Neuronal stem cell (in vitro differentiated cells): ENCODE data around the gene DNAAF8. TPM values are rescaled to one million over a fixed set of nuclear protein-coding genes. Genes with fewer than 3 reads are reported as not detected.

Source experiments
- DNase-seq: peaks from one replicate; pipeline ENCODE4 v3.0.0-alpha.2; 2013; ENCODE audit warnings: low spot score
- H2AFZ ChIP-seq: one replicate; pipeline ENCODE4 v1.6.1; 2013; ENCODE audit warnings: mild to moderate bottlenecking, low read length, inconsistent platforms
- H2AK5ac ChIP-seq: 2 replicates; pipeline ENCODE4 v1.6.1; 2013; ENCODE audit warnings: low read depth, mild to moderate bottlenecking, inconsistent platforms, low read length, moderate library complexity, mixed read lengths
- H2BK120ac ChIP-seq: 2 replicates; pipeline ENCODE4 v1.6.1; 2013; ENCODE audit warnings: low read depth, mild to moderate bottlenecking, inconsistent platforms, low read length, moderate library complexity, mixed read lengths
- H2BK12ac ChIP-seq: one replicate; pipeline ENCODE4 v1.6.1; 2013; ENCODE audit warnings: low read length, inconsistent platforms
- H2BK15ac ChIP-seq: 2 replicates; pipeline ENCODE4 v1.6.1; 2013; ENCODE audit warnings: mild to moderate bottlenecking, low read length, inconsistent platforms, mixed read lengths
- H2BK5ac ChIP-seq: one replicate; pipeline ENCODE4 v1.6.1; 2013; ENCODE audit warnings: inconsistent platforms, mild to moderate bottlenecking, low read length, moderate library complexity
- H3K14ac ChIP-seq: one replicate; pipeline ENCODE4 v1.6.1; 2013; ENCODE audit warnings: low read length, inconsistent platforms
- H3K18ac ChIP-seq: 2 replicates; pipeline ENCODE4 v1.6.1; 2013; ENCODE audit warnings: low read length, inconsistent platforms
- H3K23ac ChIP-seq: 2 replicates; pipeline ENCODE4 v1.6.1; 2013; ENCODE audit warnings: low read depth, mild to moderate bottlenecking, mixed read lengths, low read length, inconsistent platforms; ENCODE audit not compliant: poor library complexity
- H3K27ac ChIP-seq: replicated peaks from 3 replicates; pipeline ENCODE4 v1.5.1; 2013; ENCODE audit warnings: low read length, inconsistent platforms
- H3K27me3 ChIP-seq, 3 experiments: 2 replicates each; pipeline ENCODE4 v1.6.1; 2013; ENCODE audit warnings: low read length in 3 of 3, mild to moderate bottlenecking in 2 of 3, inconsistent platforms in 1 of 3, low read depth in 1 of 3, mixed read lengths in 1 of 3, moderate library complexity in 1 of 3; ENCODE audit not compliant: control insufficient read depth in 3 of 3, insufficient read depth in 3 of 3
- H3K36me3 ChIP-seq, 2 donors: replicated peaks in 1 of 2; 2 replicates each; pipeline ENCODE4 v1.6.1; 2013; ENCODE audit warnings: low read length in 2 of 2; ENCODE audit not compliant: control insufficient read depth in 2 of 2, insufficient read depth in 2 of 2
- H3K4ac ChIP-seq: 2 replicates; pipeline ENCODE4 v1.6.1; 2013; ENCODE audit warnings: inconsistent platforms, mild to moderate bottlenecking, low read length, moderate library complexity
- H3K4me1 ChIP-seq, 2 donors: 1 replicate in 1 of 2; 2 replicates in 1 of 2; pipeline ENCODE4 v1.6.1; 2013; ENCODE audit warnings: low read length in 2 of 2, low read depth in 1 of 2; ENCODE audit not compliant: control insufficient read depth in 2 of 2, insufficient read depth in 1 of 2
- H3K4me2 ChIP-seq: one replicate; pipeline ENCODE4 v1.6.1; 2013; ENCODE audit warnings: mild to moderate bottlenecking, low read length, inconsistent platforms; ENCODE audit not compliant: insufficient read depth, poor library complexity, severe bottlenecking
- H3K4me3 ChIP-seq, 2 donors: 2 replicates each; pipeline ENCODE4 v1.5.1; 2013; ENCODE audit warnings: low read length in 2 of 2, mild to moderate bottlenecking in 2 of 2, inconsistent platforms in 1 of 2, moderate library complexity in 1 of 2
- H3K79me1 ChIP-seq: one replicate; pipeline ENCODE4 v1.6.1; 2013; ENCODE audit warnings: low read depth, mild to moderate bottlenecking, inconsistent platforms, low read length, moderate library complexity
- H3K9ac ChIP-seq: one replicate; pipeline ENCODE4 v1.6.1; 2013; ENCODE audit warnings: mild to moderate bottlenecking, low read depth, low read length, inconsistent platforms; ENCODE audit not compliant: poor library complexity
- H3K9me3 ChIP-seq, 2 donors: replicated peaks in 1 of 2; 2 replicates each; pipeline versions ENCODE3 to v1.6.1; 2013; ENCODE audit warnings: low read length in 2 of 2, mild to moderate bottlenecking in 2 of 2, inconsistent platforms in 1 of 2, low read depth in 1 of 2, mixed read lengths in 1 of 2, moderate library complexity in 1 of 2; ENCODE audit not compliant: control insufficient read depth in 2 of 2, insufficient read depth in 1 of 2
- H4K8ac ChIP-seq: one replicate; pipeline ENCODE4 v1.6.1; 2013; ENCODE audit warnings: low read depth, mild to moderate bottlenecking, inconsistent platforms, low read length, moderate library complexity
- H4K91ac ChIP-seq: one replicate; pipeline ENCODE4 v1.6.1; 2013; ENCODE audit warnings: low read length, low read depth, mild to moderate bottlenecking, inconsistent platforms; ENCODE audit not compliant: poor library complexity
- WGBS, 2 donors: extraction: QIAGEN DNeasy Blood & Tissue Kit; methylation state at CpG; one replicate each; pipeline ENCODE4 v1.1.7; 2013; ENCODE audit warnings: missing lambda C conversion rate in 2 of 2, mixed read lengths in 1 of 2; ENCODE audit not compliant: insufficient read length in 2 of 2, insufficient replicate concordance in 1 of 2; ENCODE audit errors: extremely low coverage in 2 of 2; 5-methylcytosine and 5-hydroxymethylcytosine counted together
- small RNA-seq: library from polyadenylated mRNA; stranded (forward); fragments of <200 nt; extraction: miRNeasy Mini kit (QIAGEN cat#:217004); gene quantifications from one replicate; pipeline ENCODE3, GENCODE V24; 2013; ENCODE audit not compliant: insufficient read depth

DNAAF8 gene

GRCh38 chr16:4796982-4797804, 62.9 kb downstream of the DNAAF8 start:
- H4K91ac ChIP-seq = no peak overlapping the region

GRCh38 chr16:4797805-4798252, 63.5 kb downstream of the DNAAF8 start:
- Histone ChIP-seq H3K18ac (no peak overlapping the region), H2AFZ (no peak overlapping the region), H4K8ac (no peak overlapping the region), H3K14ac (peak overlapping the region; percentile 82), H2BK15ac (no peak overlapping the region), H3K9ac (peak overlapping the region; percentile 60), H3K27me3 (no peaks in the 10 kb centered on the region), H3K79me1 (peaks cover 2% of the 10 kb centered on the region), H3K4me3 (peak overlapping the region in 1 of 2 donors; percentile 28), H2AK5ac (no peak overlapping the region), H3K4me1 (peaks cover 5 to 7% of the 10 kb centered on the region in 2 donors), H2BK5ac (no peak overlapping the region), H4K91ac (no peak overlapping the region), H3K27ac (no peak overlapping the region), H3K36me3 (peaks cover 10 to 14% of the 10 kb centered on the region in 2 donors), H3K23ac (peak overlapping the region; percentile 65), H2BK12ac (no peak overlapping the region), H3K4me2 (no peak overlapping the region), H3K9me3 (no peaks in the 10 kb centered on the region), H2BK120ac (no peak overlapping the region), H3K4ac (no peak overlapping the region)
- no CpG with 5 or more reads among the region's 22 CpGs for WGBS, 2 donors
- DNase-seq = no peak

More at GRCh38 chr16:4796982-4797804, 62.9 kb downstream of the DNAAF8 start:
- no CpG with 5 or more reads among the region's 21 CpGs for WGBS, 2 donors
- Histone ChIP-seq H4K8ac (no peak overlapping the region), H3K27me3 (no peaks in the 10 kb centered on the region), H3K4me2 (no peak overlapping the region), H3K14ac (peak overlapping the region; percentile 82), H3K4me3 (no peak overlapping the region), H3K23ac (peak overlapping the region; percentile 65), H3K4me1 (peaks cover 5 to 7% of the 10 kb centered on the region in 2 donors), H2AFZ (no peak overlapping the region), H3K9ac (no peak overlapping the region), H3K9me3 (no peaks in the 10 kb centered on the region), H3K18ac (no peak overlapping the region), H2BK12ac (no peak overlapping the region), H2AK5ac (no peak overlapping the region), H3K79me1 (peaks cover 2% of the 10 kb centered on the region), H3K36me3 (peaks cover 10 to 14% of the 10 kb centered on the region in 2 donors), H3K4ac (no peak overlapping the region), H3K27ac (no peak overlapping the region), H2BK15ac (no peak overlapping the region), H2BK5ac (peak overlapping the region; percentile 53), H2BK120ac (no peak overlapping the region)
- no peak for DNase-seq

GRCh38 chr16:4798456-4798855, 64.1 kb downstream of the DNAAF8 start:
- no peak overlapping the region for H2BK120ac ChIP-seq
- H2AK5ac ChIP-seq = peak overlapping the region; percentile 13
- H3K18ac ChIP-seq = no peak overlapping the region
- H2BK12ac ChIP-seq = peak overlapping the region; percentile 10
- no peak overlapping the region for H3K4me3 ChIP-seq
- no CpG with 5 or more reads among the region's 16 CpGs for WGBS, 2 donors
- no peak overlapping the region for H2BK15ac ChIP-seq
- H2BK5ac ChIP-seq = no peak overlapping the region
- DNase-seq = no peak
- H2AFZ ChIP-seq = no peak overlapping the region
- H3K9me3 ChIP-seq = no peaks in the 10 kb centered on the region
- H3K14ac ChIP-seq = no peak overlapping the region
- H3K4ac ChIP-seq = no peak overlapping the region
- H4K91ac ChIP-seq = no peak overlapping the region
- H3K36me3 ChIP-seq = peaks cover 10 to 14% of the 10 kb centered on the region in 2 donors
- H3K27ac ChIP-seq = no peak overlapping the region
- peaks cover 2% of the 10 kb centered on the region for H3K79me1 ChIP-seq
- H4K8ac ChIP-seq = no peak overlapping the region
- no peak overlapping the region for H3K23ac ChIP-seq
- H3K4me1 ChIP-seq = peaks cover 5 to 11% of the 10 kb centered on the region in 2 donors
- H3K27me3 ChIP-seq = no peaks in the 10 kb centered on the region
- no peak overlapping the region for H3K4me2 ChIP-seq
- H3K9ac ChIP-seq = no peak overlapping the region

Small RNA genes lying within 50 kb of the gene (small RNA-seq; reads per million reads assigned to genes)
- not detected for gene RF00017
